Keratinocyte (primary cell): ENCODE measurements around the gene NOL9. TPM values are rescaled to one million over a fixed set of nuclear protein-coding genes. Genes with fewer than 3 reads are reported as not detected.

ENCODE experiments used
- DNase-seq: peaks from one replicate; pipeline ENCODE4 v3.0.0-alpha.2; 2011; ENCODE audit warnings: low read depth, missing footprints, low spot score
- FAIRE-seq: peaks from 2 replicates; lab custom pipeline; 2011; peaks lifted over from hg19 to GRCh38; lab: Jason Lieb, UNC
- H2AFZ ChIP-seq: 2 replicates; pipeline ENCODE4 v1.6.0; 2012; ENCODE audit warnings: low read length, control low read depth, inconsistent platforms; ENCODE audit not compliant: control insufficient read depth
- H3K27ac ChIP-seq: 2 replicates; pipeline ENCODE4 v1.5.1; 2011; ENCODE audit warnings: low read length; ENCODE audit not compliant: control insufficient read depth, insufficient read depth
- H3K27me3 ChIP-seq: 3 replicates; pipeline ENCODE4 v1.6.0; 2011; ENCODE audit warnings: low read length; ENCODE audit not compliant: control insufficient read depth, insufficient read depth; ENCODE audit errors: extremely low read depth
- H3K36me3 ChIP-seq, 2 experiments: 2 replicates in 1 of 2; 3 replicates in 1 of 2; pipeline ENCODE4 v1.5.1; 2011; ENCODE audit warnings: low read length in 2 of 2, mild to moderate bottlenecking in 1 of 2; ENCODE audit not compliant: control insufficient read depth in 2 of 2, insufficient read depth in 2 of 2; ENCODE audit errors: extremely low read depth in 1 of 2
- H3K4me1 ChIP-seq: 3 replicates; pipeline ENCODE4 v1.5.1; 2011; ENCODE audit warnings: low read length; ENCODE audit not compliant: control insufficient read depth, insufficient read depth; ENCODE audit errors: extremely low read depth
- H3K4me2 ChIP-seq: 3 replicates; pipeline ENCODE4 v1.6.0; 2011; ENCODE audit warnings: low read depth, low read length; ENCODE audit not compliant: control insufficient read depth, insufficient read depth; ENCODE audit errors: extremely low read depth
- H3K4me3 ChIP-seq, 3 experiments: fragments of 200-600 bp in 1 of 3; sonication (generic) in 1 of 3; 2 replicates in 2 of 3; 3 replicates in 1 of 3; pipeline ENCODE4 v1.5.1; 2011 to 2016; ENCODE audit warnings: low read length in 3 of 3, mild to moderate bottlenecking in 3 of 3, control low read depth in 2 of 3, inconsistent platforms in 1 of 3, low read depth in 1 of 3, mixed read lengths in 1 of 3, mixed run types in 1 of 3, moderate library complexity in 1 of 3; ENCODE audit not compliant: control insufficient read depth in 2 of 3, insufficient read depth in 2 of 3; ENCODE audit errors: extremely low read depth in 1 of 3
- H3K79me2 ChIP-seq: 2 replicates; pipeline ENCODE4 v1.6.0; 2012; ENCODE audit warnings: low read length; ENCODE audit not compliant: control insufficient read depth, insufficient read depth
- H3K9ac ChIP-seq: 3 replicates; pipeline ENCODE4 v1.6.0; 2011; ENCODE audit warnings: low read length; ENCODE audit not compliant: control insufficient read depth, insufficient read depth; ENCODE audit errors: extremely low read depth
- H3K9me1 ChIP-seq: 3 replicates; pipeline ENCODE4 v1.6.0; 2011; ENCODE audit warnings: low read length; ENCODE audit not compliant: control insufficient read depth, insufficient read depth; ENCODE audit errors: extremely low read depth
- H3K9me3 ChIP-seq: 2 replicates; pipeline ENCODE4 v1.5.1; 2012; ENCODE audit warnings: low read depth, low read length; ENCODE audit not compliant: control insufficient read depth
- H4K20me1 ChIP-seq: 3 replicates; pipeline ENCODE4 v1.6.0; 2011; ENCODE audit warnings: low read length; ENCODE audit not compliant: control insufficient read depth, insufficient read depth; ENCODE audit errors: extremely low read depth
- EZH2 ChIP-seq: IDR thresholded peaks from one replicate; pipeline ENCODE4 v1.6.1; 2012; ENCODE audit warnings: inconsistent platforms, mild to moderate bottlenecking, low read length, moderate library complexity
- dilution Hi-C: fragments of 300-500 bp; cut with MboI; formaldehyde crosslinking; loops from one replicate; pipeline ENCODE4 v1.7.0; 2020; ENCODE audit warnings: low sequenced_read_pairs; ENCODE audit not compliant: extremely low pct_ligation_motif_present
- polyA plus RNA-seq, 5 experiments: library from polyadenylated mRNA; depleted of rRNA in 3 of 5; stranded (reverse) in 3 of 5; stranded (forward) in 1 of 5; unstranded in 1 of 5; fragments of >200 nt; gene quantifications; 1 replicate in 1 of 5; 2 replicates in 3 of 5; 3 replicates in 1 of 5; pipeline versions ENCODE4 v1.2.1 to v1.2.3, GENCODE V29; 2011 to 2012; ENCODE audit warnings: missing spikeins in 2 of 5, low read depth in 1 of 5, low replicate concordance in 1 of 5
- TF ChIP-seq, protein P1 (sequence below), 3 experiments: IDR thresholded peaks in 1 of 3; conservative IDR thresholded peaks in 1 of 3; optimal IDR thresholded peaks in 1 of 3; 2 replicates in 2 of 3; 3 replicates in 1 of 3; pipeline versions ENCODE3 to v1.5.1; 2011; ENCODE audit warnings: low read length in 3 of 3, mild to moderate bottlenecking in 3 of 3, moderate library complexity in 2 of 3, control low read depth in 1 of 3, inconsistent platforms in 1 of 3; ENCODE audit not compliant: insufficient read depth in 2 of 3; ENCODE audit errors: extremely low read depth in 1 of 3

NOL9 gene
- polyA plus RNA-seq, 1 donor (not counting 4 experiments of a cell fraction or from before 2014, with no cell fraction given): 24.6 TPM

DNA sequence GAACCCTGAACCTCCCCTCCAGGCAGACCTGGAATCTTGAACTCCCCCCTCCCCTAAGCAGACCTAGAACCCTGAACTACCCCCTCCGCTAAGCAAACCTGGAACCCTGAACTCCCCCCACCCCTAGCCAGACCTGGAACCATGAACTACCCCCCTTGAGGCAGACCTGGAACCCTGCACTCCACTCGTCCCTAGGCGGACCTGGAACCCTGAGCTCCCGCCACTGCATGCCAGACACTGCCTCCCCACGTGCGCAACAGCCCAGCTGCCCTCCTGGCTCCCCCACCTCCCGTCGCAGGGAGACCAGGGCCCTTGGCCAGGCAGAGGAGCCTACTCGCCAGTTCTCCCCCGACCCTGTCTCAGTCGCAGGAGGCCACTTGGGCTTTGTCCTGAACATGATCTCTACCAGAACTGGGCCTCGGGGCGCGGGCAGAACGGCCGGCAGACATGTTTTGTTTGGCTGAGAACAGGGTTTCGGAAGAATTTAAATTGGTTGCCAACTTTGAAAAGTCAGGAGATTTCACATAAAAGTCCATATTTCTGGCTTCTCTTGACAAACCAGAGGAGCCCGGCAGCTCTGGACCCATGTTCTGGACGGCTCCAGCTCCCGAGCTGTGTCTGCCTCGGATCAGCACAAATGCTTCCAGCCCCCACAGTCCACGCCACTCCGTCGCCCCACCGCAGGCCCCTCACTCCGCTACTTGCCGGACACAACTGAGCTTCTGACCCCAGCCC is 53.6 kb downstream of the NOL9 start:
- H3K9ac ChIP-seq: no peak overlapping the region
- dilution Hi-C loops: no loop called here
- no peaks in the 10 kb centered on the region for H3K36me3 ChIP-seq
- no peak overlapping the region for H3K4me3 ChIP-seq
- no peaks in the 10 kb centered on the region for H3K9me1 ChIP-seq
- no peak overlapping the region for H3K27ac ChIP-seq
- H3K27me3 ChIP-seq: peaks cover 3% of the 10 kb centered on the region
- H2AFZ ChIP-seq: no peak overlapping the region
- DNase-seq (no peak), FAIRE-seq (no peak)
- no peak for TF ChIP-seq EZH2
- TF ChIP-seq, protein P1, sequence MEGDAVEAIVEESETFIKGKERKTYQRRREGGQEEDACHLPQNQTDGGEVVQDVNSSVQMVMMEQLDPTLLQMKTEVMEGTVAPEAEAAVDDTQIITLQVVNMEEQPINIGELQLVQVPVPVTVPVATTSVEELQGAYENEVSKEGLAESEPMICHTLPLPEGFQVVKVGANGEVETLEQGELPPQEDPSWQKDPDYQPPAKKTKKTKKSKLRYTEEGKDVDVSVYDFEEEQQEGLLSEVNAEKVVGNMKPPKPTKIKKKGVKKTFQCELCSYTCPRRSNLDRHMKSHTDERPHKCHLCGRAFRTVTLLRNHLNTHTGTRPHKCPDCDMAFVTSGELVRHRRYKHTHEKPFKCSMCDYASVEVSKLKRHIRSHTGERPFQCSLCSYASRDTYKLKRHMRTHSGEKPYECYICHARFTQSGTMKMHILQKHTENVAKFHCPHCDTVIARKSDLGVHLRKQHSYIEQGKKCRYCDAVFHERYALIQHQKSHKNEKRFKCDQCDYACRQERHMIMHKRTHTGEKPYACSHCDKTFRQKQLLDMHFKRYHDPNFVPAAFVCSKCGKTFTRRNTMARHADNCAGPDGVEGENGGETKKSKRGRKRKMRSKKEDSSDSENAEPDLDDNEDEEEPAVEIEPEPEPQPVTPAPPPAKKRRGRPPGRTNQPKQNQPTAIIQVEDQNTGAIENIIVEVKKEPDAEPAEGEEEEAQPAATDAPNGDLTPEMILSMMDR (optimal IDR thresholded peaks at IDR 0.05 in 1 of 3, IDR thresholded peaks at IDR 0.05 in 1 of 3, conservative IDR thresholded peaks at IDR 0.05 in 1 of 3; ENCODE audit: extremely low read depth in 1 of 3, insufficient read depth in 2 of 3, low read length in 3 of 3): no peak
- H3K4me1 ChIP-seq: peaks cover 8% of the 10 kb centered on the region
- H4K20me1 ChIP-seq: no peaks in the 10 kb centered on the region
- no peak overlapping the region for H3K4me2 ChIP-seq
- no peaks in the 10 kb centered on the region for H3K9me3 ChIP-seq
- H3K79me2 ChIP-seq: no peaks in the 10 kb centered on the region

DNA sequence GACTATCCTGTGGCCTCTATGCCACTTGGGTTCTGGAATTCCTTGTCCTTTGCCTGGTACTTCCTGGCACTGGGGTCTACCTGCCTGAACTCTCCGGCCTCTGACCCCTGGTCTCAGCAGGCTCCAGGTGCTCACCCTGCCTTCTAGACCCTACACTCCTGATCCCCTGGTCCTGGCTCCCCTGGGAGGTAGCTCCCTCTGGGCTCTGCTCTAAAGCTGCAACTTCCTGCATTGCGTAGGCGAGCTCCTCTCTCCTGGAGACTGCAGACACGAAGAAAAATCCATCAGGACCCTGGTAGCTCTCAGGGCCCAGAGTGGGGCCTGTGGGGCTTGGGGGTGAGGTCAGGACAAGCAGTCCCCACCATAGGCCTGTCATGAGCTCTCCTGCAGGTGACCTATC is 55.0 kb downstream of the NOL9 start:
- DNase-seq (no peak), FAIRE-seq (no peak)
- peaks cover 3% of the 10 kb centered on the region for H3K27me3 ChIP-seq
- no peaks in the 10 kb centered on the region for H3K79me2 ChIP-seq
- no peak overlapping the region for H3K9ac ChIP-seq
- TF ChIP-seq, protein P1 (optimal IDR thresholded peaks at IDR 0.05 in 1 of 3, IDR thresholded peaks at IDR 0.05 in 1 of 3, conservative IDR thresholded peaks at IDR 0.05 in 1 of 3; ENCODE audit: extremely low read depth in 1 of 3, insufficient read depth in 2 of 3, low read length in 3 of 3): no peak
- TF ChIP-seq EZH2: no peak
- no peak overlapping the region for H3K27ac ChIP-seq
- H3K9me1 ChIP-seq: no peaks in the 10 kb centered on the region
- H2AFZ ChIP-seq: no peak overlapping the region
- peaks cover 0 to 2% of the 10 kb centered on the region in 2 experiments for H3K36me3 ChIP-seq
- no peak overlapping the region for H3K4me2 ChIP-seq
- no peaks in the 10 kb centered on the region for H4K20me1 ChIP-seq
- dilution Hi-C loops: no loop called here
- H3K4me3 ChIP-seq: no peak overlapping the region
- H3K9me3 ChIP-seq: no peaks in the 10 kb centered on the region
- H3K4me1 ChIP-seq: peaks cover 13% of the 10 kb centered on the region
